CD14-positive monocyte (primary cell): ENCODE measurements around the gene TRAPPC8. TPM values are rescaled to one million over a fixed set of nuclear protein-coding genes. Genes with fewer than 3 reads are reported as not detected.
"Not testable (repeated sequence)": the region's sequence is repeated elsewhere in the genome, so short reads cannot be mapped to it uniquely, and the experiment has no call there.

ENCODE experiments used
- DNase-seq, 3 donors: peaks; one replicate each; pipeline ENCODE4 v3.0.0-alpha.2; 2011 to 2022
- H2AFZ ChIP-seq: 2 replicates; pipeline ENCODE4 v1.6.0; 2012; ENCODE audit warnings: mild to moderate bottlenecking, low read depth, low read length, inconsistent platforms; ENCODE audit not compliant: insufficient read depth, poor library complexity, severe bottlenecking
- H3K27ac ChIP-seq, 2 donors: 1 replicate in 1 of 2; 2 replicates in 1 of 2; pipeline ENCODE4 v1.5.1; 2012 to 2013; ENCODE audit warnings: low read length in 2 of 2, control low read depth in 1 of 2, inconsistent platforms in 1 of 2, low read depth in 1 of 2, mild to moderate bottlenecking in 1 of 2
- H3K27me3 ChIP-seq, 2 donors: one replicate each; pipeline versions ENCODE4 v1.6.0 to v1.6.1; 2011 to 2013; ENCODE audit warnings: low read length in 2 of 2; ENCODE audit not compliant: control insufficient read depth in 2 of 2, insufficient read depth in 2 of 2
- H3K36me3 ChIP-seq, 2 donors: replicated peaks in 1 of 2; 1 replicate in 1 of 2; 2 replicates in 1 of 2; pipeline versions ENCODE4 v1.5.1 to v1.6.1; 2012 to 2013; ENCODE audit warnings: low read length in 2 of 2, control low read depth in 1 of 2, inconsistent platforms in 1 of 2, mild to moderate bottlenecking in 1 of 2; ENCODE audit not compliant: insufficient read depth in 2 of 2, control insufficient read depth in 1 of 2
- H3K4me1 ChIP-seq, 2 donors: 1 replicate in 1 of 2; 2 replicates in 1 of 2; pipeline versions ENCODE4 v1.5.1 to v1.6.1; 2012 to 2013; ENCODE audit warnings: low read length in 2 of 2, control low read depth in 1 of 2, inconsistent platforms in 1 of 2, mild to moderate bottlenecking in 1 of 2, moderate library complexity in 1 of 2; ENCODE audit not compliant: insufficient read depth in 2 of 2, control insufficient read depth in 1 of 2
- H3K4me2 ChIP-seq: replicated peaks from 2 replicates; pipeline ENCODE3; 2012; ENCODE audit warnings: low read length, moderate library complexity, mild to moderate bottlenecking; ENCODE audit not compliant: poor library complexity, severe bottlenecking; ENCODE audit errors: extremely low read depth
- H3K4me3 ChIP-seq, 3 experiments: fragments of 200-600 bp in 1 of 3; sonication (generic) in 1 of 3; replicated peaks in 1 of 3; 1 replicate in 2 of 3; 2 replicates in 1 of 3; pipeline ENCODE4 v1.5.1; 2011 to 2013; ENCODE audit warnings: low read length in 3 of 3, mild to moderate bottlenecking in 3 of 3, control low read depth in 2 of 3, low read depth in 2 of 3, inconsistent platforms in 1 of 3, moderate library complexity in 1 of 3
- H3K79me2 ChIP-seq: 2 replicates; pipeline ENCODE4 v1.6.0; 2012; ENCODE audit warnings: mild to moderate bottlenecking, control low read depth, inconsistent platforms, low read length, moderate library complexity; ENCODE audit not compliant: insufficient read depth
- H3K9ac ChIP-seq: 2 replicates; pipeline ENCODE4 v1.6.0; 2017; ENCODE audit warnings: low read length, mild to moderate bottlenecking; ENCODE audit not compliant: insufficient read depth, poor library complexity, severe bottlenecking
- H3K9me3 ChIP-seq, 2 donors: replicated peaks in 1 of 2; 1 replicate in 1 of 2; 2 replicates in 1 of 2; pipeline versions ENCODE4 v1.5.1 to v1.6.1; 2012 to 2013; ENCODE audit warnings: low read length in 2 of 2, control low read depth in 1 of 2; ENCODE audit not compliant: control insufficient read depth in 1 of 2, insufficient read depth in 1 of 2
- H4K20me1 ChIP-seq: 2 replicates; pipeline ENCODE4 v1.6.0; 2012; ENCODE audit warnings: mild to moderate bottlenecking, low read length, control low read depth, moderate library complexity; ENCODE audit not compliant: insufficient read depth
- H3K27ac Mint-ChIP-seq, 7 donors: one replicate each; pipeline ENCODE4 v1.8.0; 2020; ENCODE audit warnings: mild to moderate bottlenecking in 7 of 7, mixed read lengths in 7 of 7, moderate library complexity in 6 of 7, inconsistent platforms in 2 of 7
- H3K27me3 Mint-ChIP-seq, 3 donors: one replicate each; pipeline ENCODE4 v1.8.0; 2021 to 2022; ENCODE audit warnings: low read depth in 3 of 3, mild to moderate bottlenecking in 3 of 3, mixed read lengths in 3 of 3, moderate library complexity in 3 of 3, inconsistent platforms in 1 of 3
- H3K36me3 Mint-ChIP-seq, 2 donors: one replicate each; pipeline ENCODE4 v1.8.0; 2020; ENCODE audit warnings: mixed read lengths in 2 of 2, inconsistent platforms in 1 of 2, mild to moderate bottlenecking in 1 of 2
- H3K4me1 Mint-ChIP-seq: one replicate; pipeline ENCODE4 v1.8.0; 2020; ENCODE audit warnings: mild to moderate bottlenecking, mixed read lengths
- H3K4me3 Mint-ChIP-seq, 2 donors: one replicate each; pipeline ENCODE4 v1.8.0; 2020; ENCODE audit warnings: mild to moderate bottlenecking in 2 of 2, mixed read lengths in 2 of 2, moderate library complexity in 1 of 2
- H3K9me3 Mint-ChIP-seq, 7 donors: one replicate each; pipeline ENCODE4 v1.8.0; 2020 to 2022; ENCODE audit warnings: mixed read lengths in 7 of 7, mild to moderate bottlenecking in 6 of 7, moderate library complexity in 6 of 7, inconsistent platforms in 2 of 7
- CTCF ChIP-seq: fragments of 200-600 bp; IDR thresholded peaks from one replicate; pipeline ENCODE4 v1.8.0; 2022; ENCODE audit warnings: antibody characterized with exemption, mild to moderate bottlenecking
- WGBS: methylation state at CpG from one replicate; pipeline ENCODE4 v1.1.5; 2013; ENCODE audit warnings: missing lambda C conversion rate; ENCODE audit not compliant: insufficient coverage; 5-methylcytosine and 5-hydroxymethylcytosine counted together
- intact Hi-C, 2 donors: fragments of 100-400 bp; cut with micrococcal nuclease; formaldehyde crosslinking; loops; one replicate each; pipeline versions ENCODE4 v1.15.0 to v1.15.1; 2023
- polyA plus RNA-seq, 3 donors: library from polyadenylated mRNA; depleted of rRNA in 1 of 3; unstranded in 2 of 3; stranded (reverse) in 1 of 3; fragments of 300-500 nt in 2 of 3; fragments of >200 nt in 1 of 3; fragmentation: Illumina TruSeq in 2 of 3; gene quantifications; 1 replicate in 2 of 3; 2 replicates in 1 of 3; pipeline ENCODE4 v1.2.3, GENCODE V29; 2012 to 2021

Gene TRAPPC8
- polyA plus RNA-seq, 3 donors = 16.2 to 52.7 (median 22.1) TPM

- Histone ChIP-seq H2AFZ (no peak overlapping the region), H3K27me3 (no peaks in the 10 kb centered on the region), H3K4me2 (no peak overlapping the region), H3K36me3 (no peaks in the 10 kb centered on the region), H3K4me1 (no peaks in the 10 kb centered on the region), H4K20me1 (no peaks in the 10 kb centered on the region), H3K79me2 (no peaks in the 10 kb centered on the region), H3K27ac (no peak overlapping the region), H3K9ac (no peak overlapping the region), H3K9me3 (no peaks in the 10 kb centered on the region), H3K4me3 (no peak overlapping the region)
- no CpG with 5 or more reads among the region's 2 CpGs for WGBS
- Mint-ChIP-seq H3K4me3 (no peak overlapping the region), H3K36me3 (no peaks in the 10 kb centered on the region), H3K27me3 (peaks cover 0 to 5% (median 0%) of the 10 kb centered on the region in 3 donors), H3K27ac (no peak overlapping the region), H3K4me1 (no peaks in the 10 kb centered on the region), H3K9me3 (peaks cover 0 to 3% (median 0%) of the 10 kb centered on the region in 7 donors)
- no peak for DNase-seq
- TF ChIP-seq CTCF = no peak
- intact Hi-C loops = no loop called here
Measured at GRCh38 chr18:31801078-31801477, 141.8 kb downstream of the TRAPPC8 start.

- H3K4me1 Mint-ChIP-seq, intact Hi-C loops, H3K27ac Mint-ChIP-seq, H4K20me1 ChIP-seq, H3K27ac ChIP-seq, H3K36me3 Mint-ChIP-seq, H3K27me3 ChIP-seq, H3K27me3 Mint-ChIP-seq, H3K4me3 ChIP-seq, H2AFZ ChIP-seq, DNase-seq, H3K4me1 ChIP-seq, H3K36me3 ChIP-seq, H3K9me3 Mint-ChIP-seq, H3K4me2 ChIP-seq, H3K9ac ChIP-seq, H3K9me3 ChIP-seq, H3K4me3 Mint-ChIP-seq, H3K79me2 ChIP-seq: not testable (repeated sequence)
- whole genome bisulfite sequencing = 72% methylated on average over 2 of the region's 5 CpGs
Measured at GRCh38 chr18:31799257-31799656, 143.7 kb downstream of the TRAPPC8 start.
